T-helper 1 cell treated with Interleukin-12 subunit alpha and Interleukin-12 subunit beta and Interleukin-4 antibody, amounts not matched to agents 30 μg/mL and 1 μg/mL, for 36 hours (primary cell): ENCODE data around the gene PALMD.

ENCODE experiments used
- H3K27ac Mint-ChIP-seq: one replicate; pipeline ENCODE4 v1.8.0; 2021; ENCODE audit warnings: mild to moderate bottlenecking, mixed read lengths
- H3K27me3 Mint-ChIP-seq: one replicate; pipeline ENCODE4 v1.8.0; 2021; ENCODE audit warnings: low read depth, mixed read lengths
- H3K36me3 Mint-ChIP-seq: one replicate; pipeline ENCODE4 v1.8.0; 2021; ENCODE audit warnings: low read depth, mixed read lengths
- H3K4me1 Mint-ChIP-seq: one replicate; pipeline ENCODE4 v1.8.0; 2021; ENCODE audit warnings: low read depth, mixed read lengths
- H3K4me3 Mint-ChIP-seq: one replicate; pipeline ENCODE4 v1.8.0; 2021; ENCODE audit warnings: mild to moderate bottlenecking, moderate library complexity, mixed read lengths
- H3K9me3 Mint-ChIP-seq: one replicate; pipeline ENCODE4 v1.8.0; 2021; ENCODE audit warnings: mixed read lengths

The PALMD gene

GRCh38 chr1:99645699-99646531 is at the start of gene PALMD:
TSS of gene PALMD (plus strand) at chr1:99646113. CDS start at chr1:99646318, 205 bp downstream.
- Mint-ChIP-seq H3K27ac (no peak within 1 kb of the TSS), H3K4me1 (no peaks in the 10 kb centered on the region), H3K4me3 (no peak within 1 kb of the TSS), H3K27me3 (peaks cover 38% of the 10 kb centered on the region), H3K9me3 (no peaks in the 10 kb centered on the region), H3K36me3 (no peaks in the 10 kb centered on the region)

GRCh38 chr1:99598738-99599411 is 47.0 kb upstream of the PALMD start:
- Mint-ChIP-seq H3K4me1 (peaks cover 2% of the 10 kb centered on the region), H3K4me3 (no peak overlapping the region), H3K9me3 (no peaks in the 10 kb centered on the region), H3K27me3 (no peaks in the 10 kb centered on the region), H3K27ac (no peak overlapping the region), H3K36me3 (no peaks in the 10 kb centered on the region)

- no peak overlapping the region for H3K27ac Mint-ChIP-seq
- peaks cover 2% of the 10 kb centered on the region for H3K4me1 Mint-ChIP-seq
- no peak overlapping the region for H3K4me3 Mint-ChIP-seq
- no peaks in the 10 kb centered on the region for H3K36me3 Mint-ChIP-seq
- H3K27me3 Mint-ChIP-seq: no peaks in the 10 kb centered on the region
- H3K9me3 Mint-ChIP-seq: no peaks in the 10 kb centered on the region
These were observed 46.2 kb upstream of the PALMD start for GRCh38 chr1:99599678-99600175.

- H3K27me3 Mint-ChIP-seq: no peaks in the 10 kb centered on the region
- no peaks in the 10 kb centered on the region for H3K36me3 Mint-ChIP-seq
- no peaks in the 10 kb centered on the region for H3K9me3 Mint-ChIP-seq
- H3K4me3 Mint-ChIP-seq: no peak overlapping the region
- H3K27ac Mint-ChIP-seq: no peak overlapping the region
- H3K4me1 Mint-ChIP-seq: peaks cover 2% of the 10 kb centered on the region
These were observed 45.1 kb upstream of the PALMD start for GRCh38 chr1:99600782-99601181.

- Mint-ChIP-seq H3K27ac (no peak overlapping the region), H3K9me3 (no peaks in the 10 kb centered on the region), H3K4me3 (no peak overlapping the region), H3K4me1 (peaks cover 2% of the 10 kb centered on the region), H3K36me3 (no peaks in the 10 kb centered on the region), H3K27me3 (no peaks in the 10 kb centered on the region)
These were observed 44.7 kb upstream of the PALMD start for GRCh38 chr1:99601208-99601607.

- Mint-ChIP-seq H3K36me3 (no peaks in the 10 kb centered on the region), H3K27ac (no peak overlapping the region), H3K9me3 (no peaks in the 10 kb centered on the region), H3K4me3 (no peak overlapping the region), H3K27me3 (no peaks in the 10 kb centered on the region), H3K4me1 (peaks cover 2% of the 10 kb centered on the region)
These were observed 44.1 kb upstream of the PALMD start for GRCh38 chr1:99601709-99602403.

- H3K36me3 Mint-ChIP-seq: no peaks in the 10 kb centered on the region
- no peaks in the 10 kb centered on the region for H3K9me3 Mint-ChIP-seq
- peaks cover 2% of the 10 kb centered on the region for H3K4me1 Mint-ChIP-seq
- no peak overlapping the region for H3K27ac Mint-ChIP-seq
- no peaks in the 10 kb centered on the region for H3K27me3 Mint-ChIP-seq
- H3K4me3 Mint-ChIP-seq: no peak overlapping the region
These were observed 43.4 kb upstream of the PALMD start for GRCh38 chr1:99602404-99602969.

GRCh38 chr1:99603699-99604560 is 42.0 kb upstream of the PALMD start:
- H3K4me3 Mint-ChIP-seq: no peak overlapping the region
- no peaks in the 10 kb centered on the region for H3K27me3 Mint-ChIP-seq
- no peaks in the 10 kb centered on the region for H3K36me3 Mint-ChIP-seq
- H3K9me3 Mint-ChIP-seq: no peaks in the 10 kb centered on the region
- no peak overlapping the region for H3K27ac Mint-ChIP-seq
- peaks cover 2% of the 10 kb centered on the region for H3K4me1 Mint-ChIP-seq

GRCh38 chr1:99606306-99606705 is 39.6 kb upstream of the PALMD start:
- Mint-ChIP-seq H3K4me1 (peaks cover 2% of the 10 kb centered on the region), H3K9me3 (no peaks in the 10 kb centered on the region), H3K27ac (no peak overlapping the region), H3K27me3 (peaks cover 6% of the 10 kb centered on the region), H3K4me3 (no peak overlapping the region), H3K36me3 (no peaks in the 10 kb centered on the region)

- no peak overlapping the region for H3K27ac Mint-ChIP-seq
- no peak overlapping the region for H3K4me3 Mint-ChIP-seq
- H3K4me1 Mint-ChIP-seq: peaks cover 2% of the 10 kb centered on the region
- H3K27me3 Mint-ChIP-seq: peaks cover 6% of the 10 kb centered on the region
- no peaks in the 10 kb centered on the region for H3K9me3 Mint-ChIP-seq
- H3K36me3 Mint-ChIP-seq: no peaks in the 10 kb centered on the region
These were observed 38.3 kb upstream of the PALMD start for GRCh38 chr1:99607590-99607989.

- Mint-ChIP-seq H3K4me3 (no peak overlapping the region), H3K27me3 (peaks cover 6% of the 10 kb centered on the region), H3K4me1 (peaks cover 2% of the 10 kb centered on the region), H3K27ac (no peak overlapping the region), H3K9me3 (no peaks in the 10 kb centered on the region), H3K36me3 (no peaks in the 10 kb centered on the region)
These were observed 37.9 kb upstream of the PALMD start for GRCh38 chr1:99608058-99608457.

- Mint-ChIP-seq H3K4me1 (no peaks in the 10 kb centered on the region), H3K27ac (no peak overlapping the region), H3K4me3 (no peak overlapping the region), H3K9me3 (no peaks in the 10 kb centered on the region), H3K27me3 (peaks cover 6% of the 10 kb centered on the region), H3K36me3 (no peaks in the 10 kb centered on the region)
These were observed 32.2 kb upstream of the PALMD start for GRCh38 chr1:99613716-99614115.

GRCh38 chr1:99614728-99615127 is 31.2 kb upstream of the PALMD start:
- H3K27ac Mint-ChIP-seq: no peak overlapping the region
- peaks cover 3% of the 10 kb centered on the region for H3K27me3 Mint-ChIP-seq
- no peaks in the 10 kb centered on the region for H3K36me3 Mint-ChIP-seq
- no peaks in the 10 kb centered on the region for H3K4me1 Mint-ChIP-seq
- no peak overlapping the region for H3K4me3 Mint-ChIP-seq
- H3K9me3 Mint-ChIP-seq: no peaks in the 10 kb centered on the region

GRCh38 chr1:99619583-99619982 is 26.3 kb upstream of the PALMD start:
- no peaks in the 10 kb centered on the region for H3K36me3 Mint-ChIP-seq
- H3K4me1 Mint-ChIP-seq: no peaks in the 10 kb centered on the region
- no peaks in the 10 kb centered on the region for H3K27me3 Mint-ChIP-seq
- H3K4me3 Mint-ChIP-seq: no peak overlapping the region
- no peaks in the 10 kb centered on the region for H3K9me3 Mint-ChIP-seq
- no peak overlapping the region for H3K27ac Mint-ChIP-seq
